ENCODE data around the gene SLC6A14.

Gene SLC6A14, protein sequence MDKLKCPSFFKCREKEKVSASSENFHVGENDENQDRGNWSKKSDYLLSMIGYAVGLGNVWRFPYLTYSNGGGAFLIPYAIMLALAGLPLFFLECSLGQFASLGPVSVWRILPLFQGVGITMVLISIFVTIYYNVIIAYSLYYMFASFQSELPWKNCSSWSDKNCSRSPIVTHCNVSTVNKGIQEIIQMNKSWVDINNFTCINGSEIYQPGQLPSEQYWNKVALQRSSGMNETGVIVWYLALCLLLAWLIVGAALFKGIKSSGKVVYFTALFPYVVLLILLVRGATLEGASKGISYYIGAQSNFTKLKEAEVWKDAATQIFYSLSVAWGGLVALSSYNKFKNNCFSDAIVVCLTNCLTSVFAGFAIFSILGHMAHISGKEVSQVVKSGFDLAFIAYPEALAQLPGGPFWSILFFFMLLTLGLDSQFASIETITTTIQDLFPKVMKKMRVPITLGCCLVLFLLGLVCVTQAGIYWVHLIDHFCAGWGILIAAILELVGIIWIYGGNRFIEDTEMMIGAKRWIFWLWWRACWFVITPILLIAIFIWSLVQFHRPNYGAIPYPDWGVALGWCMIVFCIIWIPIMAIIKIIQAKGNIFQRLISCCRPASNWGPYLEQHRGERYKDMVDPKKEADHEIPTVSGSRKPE

DNA sequence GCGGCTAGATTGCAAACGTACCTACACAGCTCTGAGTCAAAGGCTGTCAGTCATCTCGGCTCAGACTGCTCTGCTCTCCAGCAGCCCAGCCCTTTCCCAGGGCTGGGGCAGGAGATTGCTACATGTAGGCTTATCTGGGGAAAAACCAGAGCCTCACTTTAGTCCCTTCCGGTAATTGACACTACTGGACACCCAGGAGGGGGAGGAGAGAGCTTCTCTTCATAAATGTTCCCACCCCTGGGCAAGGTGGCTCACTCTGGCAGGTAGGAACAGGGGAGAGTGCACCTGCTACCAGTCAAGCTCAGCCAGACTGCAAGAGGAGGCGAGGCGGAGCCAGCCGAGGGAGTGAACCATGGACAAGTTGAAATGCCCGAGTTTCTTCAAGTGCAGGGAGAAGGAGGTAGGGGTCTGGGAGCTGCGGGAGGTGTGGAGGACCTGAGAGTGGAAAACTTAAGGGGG lies at the start of gene SLC6A14:
Gene SLC6A14, plus strand, starts transcription at position 249 of the 459 bp plus-strand sequence. Its CDS starts 104 bp downstream, at position 353.
- no peak within 1 kb of the TSS for H3K27ac ChIP-seq
- no peak for DNase-seq
- H3K4me3 ChIP-seq (ENCODE audit: low read depth, low read length): no peak within 1 kb of the TSS
- no peaks in the 10 kb centered on the region for H3K9me3 ChIP-seq (ENCODE audit: severe bottlenecking)
- no peaks in the 10 kb centered on the region for H3K36me3 ChIP-seq
- TF ChIP-seq, protein P1, sequence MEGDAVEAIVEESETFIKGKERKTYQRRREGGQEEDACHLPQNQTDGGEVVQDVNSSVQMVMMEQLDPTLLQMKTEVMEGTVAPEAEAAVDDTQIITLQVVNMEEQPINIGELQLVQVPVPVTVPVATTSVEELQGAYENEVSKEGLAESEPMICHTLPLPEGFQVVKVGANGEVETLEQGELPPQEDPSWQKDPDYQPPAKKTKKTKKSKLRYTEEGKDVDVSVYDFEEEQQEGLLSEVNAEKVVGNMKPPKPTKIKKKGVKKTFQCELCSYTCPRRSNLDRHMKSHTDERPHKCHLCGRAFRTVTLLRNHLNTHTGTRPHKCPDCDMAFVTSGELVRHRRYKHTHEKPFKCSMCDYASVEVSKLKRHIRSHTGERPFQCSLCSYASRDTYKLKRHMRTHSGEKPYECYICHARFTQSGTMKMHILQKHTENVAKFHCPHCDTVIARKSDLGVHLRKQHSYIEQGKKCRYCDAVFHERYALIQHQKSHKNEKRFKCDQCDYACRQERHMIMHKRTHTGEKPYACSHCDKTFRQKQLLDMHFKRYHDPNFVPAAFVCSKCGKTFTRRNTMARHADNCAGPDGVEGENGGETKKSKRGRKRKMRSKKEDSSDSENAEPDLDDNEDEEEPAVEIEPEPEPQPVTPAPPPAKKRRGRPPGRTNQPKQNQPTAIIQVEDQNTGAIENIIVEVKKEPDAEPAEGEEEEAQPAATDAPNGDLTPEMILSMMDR (IDR thresholded peaks at IDR 0.05; ENCODE audit: low read depth, low read length): no peak
- peaks cover 45% of the 10 kb centered on the region for H3K27me3 ChIP-seq (ENCODE audit: insufficient read depth, low read depth, severe bottlenecking)

DNA sequence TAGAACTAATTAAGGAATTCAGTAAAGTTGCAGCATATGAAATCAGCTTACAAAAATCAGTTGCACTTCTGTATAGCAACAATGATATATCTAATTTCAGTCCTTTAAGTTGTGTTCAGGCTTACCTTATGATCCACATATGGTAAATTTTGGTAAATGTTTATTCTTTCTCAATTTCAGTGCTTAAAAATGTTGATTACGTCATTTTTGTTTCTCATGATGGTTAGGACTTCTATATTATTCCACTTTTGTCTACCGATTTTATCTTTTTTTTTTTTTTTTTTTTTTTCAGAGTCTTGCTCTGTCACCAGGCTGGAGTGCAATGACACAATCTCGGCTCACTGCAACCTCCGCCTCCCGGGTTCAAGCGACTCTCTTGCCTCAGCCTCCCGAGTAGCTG lies 40.7 kb upstream of the SLC6A14 start:
- H3K9me3 ChIP-seq (ENCODE audit: severe bottlenecking): no peaks in the 10 kb centered on the region
- no peak overlapping the region for H3K27ac ChIP-seq
- peaks cover 18% of the 10 kb centered on the region for H3K27me3 ChIP-seq (ENCODE audit: insufficient read depth, low read depth, severe bottlenecking)
- DNase-seq: no peak
- TF ChIP-seq, protein P1 (IDR thresholded peaks at IDR 0.05; ENCODE audit: low read depth, low read length): no peak
- H3K36me3 ChIP-seq: no peaks in the 10 kb centered on the region
- no peak overlapping the region for H3K4me3 ChIP-seq (ENCODE audit: low read depth, low read length)

DNA sequence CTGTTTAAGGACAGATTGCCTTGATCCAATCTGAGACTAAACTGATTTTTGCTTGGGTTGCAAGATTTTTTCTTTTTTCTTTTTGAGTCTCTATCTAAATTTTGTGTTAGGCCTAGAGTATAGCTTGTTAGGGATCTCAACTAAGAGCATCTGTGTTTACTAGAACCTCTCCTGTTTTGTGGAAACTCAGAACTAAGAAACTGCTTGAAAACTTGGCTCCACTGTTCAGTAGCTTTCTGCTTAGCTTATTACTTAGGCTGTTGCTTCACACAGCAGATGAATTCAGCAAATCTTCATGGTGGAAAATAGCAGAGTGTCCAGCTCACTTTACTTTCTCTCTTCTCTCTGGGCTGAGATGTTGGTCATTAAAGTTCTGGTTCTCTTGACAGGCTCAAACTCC lies 36.7 kb upstream of the SLC6A14 start:
- TF ChIP-seq, protein P1 (IDR thresholded peaks at IDR 0.05; ENCODE audit: low read depth, low read length): no peak
- H3K36me3 ChIP-seq: no peaks in the 10 kb centered on the region
- H3K9me3 ChIP-seq (ENCODE audit: severe bottlenecking): no peaks in the 10 kb centered on the region
- H3K27me3 ChIP-seq (ENCODE audit: insufficient read depth, low read depth, severe bottlenecking): peaks cover 27% of the 10 kb centered on the region
- no peak overlapping the region for H3K4me3 ChIP-seq (ENCODE audit: low read depth, low read length)
- DNase-seq: no peak
- H3K27ac ChIP-seq: no peak overlapping the region

DNA sequence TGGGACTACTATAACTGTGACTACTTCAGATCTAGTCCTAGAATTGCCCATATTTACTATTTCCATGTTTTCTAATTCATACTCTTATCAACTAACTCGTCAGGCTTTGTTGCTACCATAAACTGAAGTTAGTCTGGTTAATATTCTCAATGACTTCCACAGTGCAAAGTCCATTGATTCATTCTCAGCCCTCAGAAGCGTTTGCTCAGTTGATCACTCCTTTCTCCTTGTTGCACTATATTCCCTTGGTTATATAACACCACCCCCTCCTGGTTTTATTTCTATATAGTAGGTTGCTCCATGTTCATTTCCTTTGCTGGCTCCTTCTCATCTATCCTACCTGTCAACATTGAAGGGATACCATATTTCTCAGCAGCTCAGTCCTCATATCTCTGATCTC lies 27.2 kb upstream of the SLC6A14 start:
- Histone ChIP-seq H3K27me3 (ENCODE audit: insufficient read depth, low read depth, severe bottlenecking) (peaks cover 26% of the 10 kb centered on the region), H3K36me3 (no peaks in the 10 kb centered on the region), H3K9me3 (ENCODE audit: severe bottlenecking) (peaks cover 2% of the 10 kb centered on the region), H3K27ac (no peak overlapping the region), H3K4me3 (ENCODE audit: low read depth, low read length) (no peak overlapping the region)
- no peak for DNase-seq
- TF ChIP-seq, protein P1 (IDR thresholded peaks at IDR 0.05; ENCODE audit: low read depth, low read length): no peak

DNA sequence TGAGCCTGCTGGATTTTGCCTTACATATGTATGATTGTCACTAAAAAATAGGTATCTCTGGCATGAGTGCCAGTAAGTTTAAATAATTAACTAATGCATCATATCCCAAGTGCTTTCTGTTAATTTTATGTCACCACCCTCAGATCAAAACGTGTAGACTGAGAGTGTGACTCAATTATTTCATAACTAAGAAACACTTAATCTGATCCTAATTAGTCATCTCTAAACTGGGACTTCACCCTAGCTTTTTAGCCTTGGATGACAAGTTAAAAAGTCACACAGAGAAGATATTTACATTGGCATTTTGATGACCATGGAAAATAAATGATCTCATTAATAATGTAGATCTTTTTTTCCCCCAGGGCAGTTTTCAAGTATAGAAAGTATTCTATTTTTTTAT lies 23.1 kb upstream of the SLC6A14 start:
- H3K4me3 ChIP-seq (ENCODE audit: low read depth, low read length): no peak overlapping the region
- H3K9me3 ChIP-seq (ENCODE audit: severe bottlenecking): peaks cover 2% of the 10 kb centered on the region
- no peak for DNase-seq
- H3K27ac ChIP-seq: no peak overlapping the region
- TF ChIP-seq, protein P1 (IDR thresholded peaks at IDR 0.05; ENCODE audit: low read depth, low read length): no peak
- H3K36me3 ChIP-seq: no peaks in the 10 kb centered on the region
- peaks cover 23% of the 10 kb centered on the region for H3K27me3 ChIP-seq (ENCODE audit: insufficient read depth, low read depth, severe bottlenecking)

Data from WERI-Rb-1 (cell line).